ENCODE results near the gene ADAMTS13. TPM values are rescaled to one million over a fixed set of nuclear protein-coding genes. Genes with fewer than 3 reads are reported as not detected.

Gene ADAMTS13
- total RNA-seq, 1 donor from 2014 or later: 3.6 TPM

DNA sequence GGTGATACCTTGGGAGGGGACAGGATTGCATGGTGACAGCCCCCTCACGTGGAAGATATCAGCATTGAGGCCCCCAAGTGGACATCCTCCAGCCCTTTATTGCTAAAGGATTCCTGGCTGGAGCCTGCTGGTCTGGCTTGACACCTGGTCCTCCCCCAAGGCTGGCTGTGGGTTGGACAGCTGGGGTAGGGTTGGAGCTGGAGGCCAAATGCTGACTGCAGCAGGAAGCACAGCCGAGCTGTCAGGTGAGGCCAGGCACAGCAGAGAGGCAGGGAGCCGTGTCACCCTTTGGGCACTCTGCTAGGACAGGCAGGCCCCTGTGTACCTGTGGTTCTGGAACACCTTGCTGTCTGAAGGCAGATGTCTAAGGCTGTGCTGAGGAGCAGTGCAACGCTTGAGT is 39.8 kb downstream of the ADAMTS13 start:
- no peak for DNase-seq (ENCODE audit: missing footprints)
- intact Hi-C loops (cut with DNase I): loop anchor here (2.0 kb wide), 1 partner anchor 17 kb away; the partner anchor contains the start of gene SLC2A6
- ATAC-seq: no peak

DNA sequence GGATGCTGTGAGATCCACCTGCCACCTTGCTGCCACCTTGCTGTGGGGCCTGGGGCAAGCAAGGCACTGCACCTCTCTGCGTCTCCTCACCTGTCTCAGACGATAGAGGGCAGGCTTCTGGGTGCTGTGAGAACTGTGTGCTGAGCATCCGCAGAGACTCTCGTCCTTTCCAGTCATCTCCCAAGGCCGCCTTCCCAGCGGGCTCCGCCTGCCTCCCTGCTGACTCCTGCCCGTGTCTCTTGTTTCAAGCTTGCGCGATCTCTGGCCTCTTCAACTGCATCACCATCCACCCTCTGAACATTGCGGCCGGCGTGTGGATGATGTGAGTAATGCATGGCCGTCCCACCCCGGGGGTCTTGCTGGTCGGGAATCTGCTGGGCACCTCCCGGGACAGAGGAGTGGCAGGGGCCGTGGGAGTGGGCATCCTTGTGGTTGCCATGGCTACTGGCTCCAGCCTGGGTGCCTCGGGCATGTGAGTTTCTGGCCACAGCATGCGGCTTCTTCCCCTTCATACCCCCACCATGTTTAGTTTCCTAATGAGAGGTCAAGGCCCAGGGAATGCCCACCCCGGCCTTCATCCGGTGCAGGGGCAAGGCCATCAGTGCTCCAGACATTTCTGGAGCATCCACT is 41.2 kb downstream of the ADAMTS13 start:
- no peak for DNase-seq (ENCODE audit: missing footprints)
- no peak for ATAC-seq
- intact Hi-C loops (cut with DNase I): no loop called here

GRCh38 chr9:133463864-133464615 is 41.9 kb downstream of the ADAMTS13 start:
- intact Hi-C loops (cut with DNase I): no loop called here
- DNase-seq (ENCODE audit: missing footprints) (no peak), ATAC-seq (no peak)

GRCh38 chr9:133464638-133465037 is 42.5 kb downstream of the ADAMTS13 start:
- ATAC-seq: no peak
- intact Hi-C loops (cut with DNase I): no loop called here
- DNase-seq (ENCODE audit: missing footprints): no peak

DNA sequence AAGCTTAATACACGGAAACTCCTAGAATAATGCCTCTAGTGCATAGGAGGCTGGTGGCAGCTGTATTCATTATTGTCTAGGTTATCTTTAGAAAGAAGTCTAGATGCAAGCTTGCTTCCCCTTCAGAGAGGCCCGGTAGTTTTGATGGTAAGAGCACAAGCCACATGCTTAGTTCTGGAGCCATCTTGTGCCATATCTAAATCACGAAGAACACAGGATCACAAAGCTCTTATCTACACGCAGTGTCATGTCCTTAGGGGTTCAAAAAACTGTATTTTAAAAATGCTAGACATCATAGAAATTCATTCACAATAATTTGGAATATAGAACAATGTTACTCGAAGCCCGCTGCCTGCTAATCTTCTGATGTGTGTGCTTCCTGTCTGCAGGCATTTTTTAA is 43.8 kb downstream of the ADAMTS13 start:
- ATAC-seq (no peak), DNase-seq (ENCODE audit: missing footprints) (no peak)
- intact Hi-C loops (cut with DNase I): no loop called here

DNA sequence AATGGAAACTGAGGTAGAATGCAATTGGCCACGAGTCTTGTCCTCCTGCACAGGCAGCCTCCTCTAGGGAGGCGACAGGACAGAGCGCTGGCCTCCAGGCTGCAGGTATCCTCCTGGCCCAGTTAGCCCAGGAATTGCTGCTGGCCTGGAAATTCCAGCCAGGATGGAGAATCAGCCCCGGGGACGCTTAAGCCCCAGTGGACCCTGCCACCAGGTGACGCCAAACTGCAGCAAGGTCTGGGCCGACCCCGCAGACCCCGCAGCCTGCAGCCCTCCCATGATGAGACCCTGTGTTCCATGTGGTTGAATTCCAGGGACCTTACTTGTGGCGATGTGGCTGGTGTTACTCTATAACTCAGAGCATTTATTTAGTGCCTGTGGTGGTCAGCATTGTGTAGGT is 44.9 kb downstream of the ADAMTS13 start:
- intact Hi-C loops (cut with DNase I): no loop called here
- no peak for DNase-seq (ENCODE audit: missing footprints)

DNA sequence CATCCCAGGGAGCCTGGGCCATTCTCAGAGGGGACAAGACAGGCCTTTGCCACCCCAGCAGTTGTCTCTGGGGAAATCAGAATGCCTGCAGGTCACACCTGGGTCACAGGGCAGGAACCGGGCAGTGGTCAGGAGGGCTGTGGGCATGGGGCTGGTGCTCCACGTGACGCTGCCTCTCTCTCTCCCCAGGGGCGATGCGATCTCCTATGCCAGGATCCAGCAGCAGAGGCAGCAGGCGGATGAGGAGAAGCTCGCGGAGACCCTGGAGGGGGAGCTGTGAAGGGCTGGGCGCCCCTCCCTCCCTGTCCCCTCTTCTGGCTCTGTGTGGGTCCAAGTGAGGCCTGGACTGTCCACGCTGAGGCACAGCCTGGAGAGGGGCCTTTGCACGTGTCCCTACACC is 46.2 kb downstream of the ADAMTS13 start:
- DNase-seq (ENCODE audit: missing footprints) (no peak), ATAC-seq (no peak)
- intact Hi-C loops (cut with DNase I): no loop called here

More for the DNA sequence above, 44.9 kb downstream of the ADAMTS13 start:
- no peak for ATAC-seq

DNA sequence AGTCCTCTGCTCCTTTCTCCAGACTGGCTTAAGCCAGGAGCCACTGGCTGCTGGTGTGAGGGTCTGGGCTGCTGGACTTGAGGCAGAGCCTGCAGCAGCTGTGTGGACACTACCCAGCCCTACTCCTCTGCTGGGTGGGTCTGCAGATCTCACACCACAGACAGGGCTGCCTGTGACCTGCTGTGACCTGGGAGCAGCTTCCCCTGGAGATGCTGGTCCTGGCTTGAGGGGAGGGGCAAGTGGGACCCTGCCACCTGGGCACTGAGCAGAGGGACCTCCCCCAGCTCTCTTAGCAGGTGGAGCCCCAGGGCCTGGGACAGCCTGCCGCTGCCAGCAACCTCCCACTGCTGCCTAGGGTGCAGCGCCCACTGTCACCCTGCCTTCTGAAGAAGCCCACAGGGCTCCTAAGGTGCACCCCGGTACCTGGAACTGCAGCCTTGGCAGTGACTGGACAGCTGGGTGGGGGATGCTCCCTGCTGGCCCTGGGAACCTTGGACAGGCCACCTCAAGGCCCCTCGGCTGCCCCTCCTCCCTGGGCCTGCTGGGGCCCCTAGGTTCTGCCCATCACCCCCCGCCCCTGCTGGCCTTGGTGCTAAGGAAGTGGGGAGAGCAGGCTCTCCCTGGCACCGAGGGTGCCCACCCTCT is 46.7 kb downstream of the ADAMTS13 start:
- intact Hi-C loops (cut with DNase I): no loop called here
- ATAC-seq (no peak), DNase-seq (ENCODE audit: missing footprints) (no peak)

DNA sequence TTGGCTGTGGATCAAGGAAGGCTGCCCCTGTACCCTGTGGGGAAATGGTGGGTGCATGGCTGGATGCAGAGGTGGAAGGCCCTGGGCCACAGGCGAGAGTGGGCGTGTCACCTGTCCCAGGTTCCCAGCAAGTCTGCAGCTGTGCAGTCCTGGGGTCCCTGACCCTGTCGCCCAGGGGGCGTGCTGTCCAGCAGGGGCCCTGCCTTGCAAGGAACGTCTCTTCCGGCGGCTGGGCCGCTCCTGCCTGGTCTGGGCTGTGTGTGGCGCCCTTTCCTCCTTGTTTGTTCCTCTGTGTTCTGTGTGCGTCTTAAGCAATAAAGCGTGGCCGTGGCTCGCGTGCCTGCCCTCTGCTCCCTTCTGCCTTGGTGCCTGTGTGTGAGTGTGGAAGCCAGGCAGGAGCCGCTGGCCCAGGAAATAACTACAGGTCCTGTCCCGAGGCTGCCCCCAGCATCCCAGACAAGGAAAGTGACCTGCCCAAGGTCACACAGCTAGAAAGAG is 48.3 kb downstream of the ADAMTS13 start:
- intact Hi-C loops (cut with DNase I): loop anchor here (10.0 kb wide), 1 partner anchor 436 kb away; the partner anchor contains the start of gene GTF3C5
- no peak for ATAC-seq
- no peak for DNase-seq (ENCODE audit: missing footprints)

- no peak for ATAC-seq
- intact Hi-C loops (cut with DNase I): loop anchor here (10.0 kb wide), 1 partner anchor 436 kb away; the partner anchor contains the start of gene GTF3C5
Observed at GRCh38 chr9:133470988-133471387, 48.8 kb downstream of the ADAMTS13 start.

GRCh38 chr9:133471551-133472276 is 49.5 kb downstream of the ADAMTS13 start:
- intact Hi-C loops (cut with DNase I): loop anchor here (10.0 kb wide), 1 partner anchor 437 kb away; the partner anchor contains the start of gene GTF3C5
- no peak for ATAC-seq
- no peak for DNase-seq (ENCODE audit: missing footprints)

More at GRCh38 chr9:133470988-133471387, 48.8 kb downstream of the ADAMTS13 start:
- no peak for DNase-seq (ENCODE audit: missing footprints)

GRCh38 chr9:133472277-133472645 is 50.1 kb downstream of the ADAMTS13 start:
- no peak for ATAC-seq
- intact Hi-C loops (cut with DNase I): loop anchor here (10.0 kb wide), 1 partner anchor 437 kb away; the partner anchor contains the start of gene GTF3C5
- no peak for DNase-seq (ENCODE audit: missing footprints)

GRCh38 chr9:133472753-133473378 is 50.7 kb downstream of the ADAMTS13 start:
- DNase-seq (ENCODE audit: missing footprints): no peak
- intact Hi-C loops (cut with DNase I): loop anchor here (10.0 kb wide), 1 partner anchor 438 kb away; the partner anchor contains the start of gene GTF3C5
- ATAC-seq: no peak

DNA sequence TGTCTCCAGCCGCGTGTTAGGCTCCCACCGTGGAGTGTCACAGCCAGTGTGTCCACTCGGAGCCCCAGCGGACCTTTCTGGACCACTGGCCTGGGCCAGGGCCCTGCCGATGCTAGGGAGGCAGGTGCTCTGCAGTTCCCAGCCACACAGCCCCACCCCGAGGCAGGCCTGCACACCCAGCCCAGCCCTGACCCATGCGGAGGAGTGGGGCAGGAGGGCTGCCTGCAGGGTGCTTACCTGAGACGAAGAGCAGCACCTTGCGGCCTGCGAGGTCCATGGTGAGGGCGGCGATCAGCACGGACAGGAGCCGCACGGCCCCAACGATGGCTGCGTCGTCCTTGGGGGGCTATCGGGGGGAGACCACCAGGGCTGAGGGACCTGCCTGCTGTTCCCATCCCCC is 51.6 kb downstream of the ADAMTS13 start:
- ATAC-seq (no peak), DNase-seq (ENCODE audit: missing footprints) (no peak)
- intact Hi-C loops (cut with DNase I): loop anchor here (10.0 kb wide), 1 partner anchor 439 kb away; the partner anchor contains the start of gene GTF3C5

DNA sequence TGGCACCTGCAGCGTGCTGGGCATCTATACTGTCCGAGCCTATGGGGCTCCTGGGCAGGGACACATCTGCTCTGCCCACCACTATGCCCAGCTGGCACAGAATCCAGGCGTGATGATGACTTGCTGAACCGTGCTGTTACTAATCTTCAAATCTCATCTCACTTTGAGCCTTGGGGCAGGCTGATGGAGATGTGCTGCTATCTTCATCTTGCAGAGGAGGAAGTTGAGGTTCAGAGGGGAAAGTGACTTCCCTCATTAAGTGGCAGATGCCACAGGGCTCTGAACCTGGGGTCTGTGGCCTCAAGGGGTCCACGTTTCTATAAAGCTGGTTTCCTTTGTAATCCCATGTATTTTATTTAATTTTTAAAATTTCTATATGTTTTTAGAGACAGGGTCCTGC is 52.0 kb downstream of the ADAMTS13 start:
- intact Hi-C loops (cut with DNase I): loop anchor here (10.0 kb wide), 1 partner anchor 439 kb away; the partner anchor contains the start of gene GTF3C5

GRCh38 chr9:133474853-133475252 is 52.7 kb downstream of the ADAMTS13 start:
- intact Hi-C loops (cut with DNase I): loop anchor here (5.0 to 10.0 kb wide), 2 partner anchors 58 to 440 kb away; partner anchors contain the start of genes GTF3C5 and REXO4
- ATAC-seq (no peak), DNase-seq (ENCODE audit: missing footprints) (no peak)

More for the DNA sequence above, 52.0 kb downstream of the ADAMTS13 start:
- no peak for DNase-seq (ENCODE audit: missing footprints)
- no peak for ATAC-seq

GRCh38 chr9:133475292-133476012 is 53.3 kb downstream of the ADAMTS13 start:
- intact Hi-C loops (cut with DNase I): loop anchor here (5.0 to 10.0 kb wide), 2 partner anchors 58 to 441 kb away; partner anchors contain the start of genes GTF3C5 and REXO4
- ATAC-seq: no peak
- DNase-seq (ENCODE audit: missing footprints): no peak

Measured in Right ventricle myocardium inferior (tissue), 1 donor.